GM23338 (cell line): ENCODE results near the gene MINDY4. TPM values are rescaled to one million over a fixed set of nuclear protein-coding genes. Genes with fewer than 3 reads are reported as not detected.

Experiments used
- ATAC-seq: fragments of 200-7000 bp; cut with Tn5 transposase; 3 replicates; pipeline ENCODE4 v1.9.1; 2020
- DNase-seq: peaks from one replicate; pipeline ENCODE4 v3.0.0-alpha.2; 2015; ENCODE audit warnings: low spot score
- H2AFZ ChIP-seq: fragments of 200-600 bp; sonication (generic); 2 replicates; pipeline ENCODE4 v1.8.0; 2016; ENCODE audit warnings: antibody characterized with exemption, mild to moderate bottlenecking, moderate library complexity
- H3F3A ChIP-seq: fragments of 200-600 bp; sonication (generic); replicated peaks from 2 replicates; pipeline ENCODE4 v1.8.0; 2017; ENCODE audit warnings: antibody characterized with exemption, mixed run types, low read depth
- H3K27ac ChIP-seq: fragments of 200-600 bp; sonication (generic); 2 replicates; pipeline ENCODE4 v1.6.1; 2016; ENCODE audit warnings: low read depth
- H3K27me3 ChIP-seq: fragments of 200-600 bp; sonication (generic); 2 replicates; pipeline ENCODE4 v1.8.0; 2016; ENCODE audit warnings: mild to moderate bottlenecking, mixed run types, moderate library complexity; ENCODE audit not compliant: insufficient read depth
- H3K36me3 ChIP-seq: fragments of 200-600 bp; sonication (generic); 2 replicates; pipeline ENCODE4 v1.8.0; 2016; ENCODE audit warnings: mild to moderate bottlenecking; ENCODE audit not compliant: insufficient read depth
- H3K4me1 ChIP-seq: fragments of 200-600 bp; sonication (generic); 2 replicates; pipeline ENCODE4 v1.8.0; 2016; ENCODE audit warnings: mild to moderate bottlenecking, moderate library complexity; ENCODE audit not compliant: insufficient read depth
- H3K4me2 ChIP-seq: fragments of 200-600 bp; sonication (generic); 2 replicates; pipeline ENCODE4 v1.7.1; 2017; ENCODE audit warnings: mixed run types
- H3K4me3 ChIP-seq: fragments of 200-600 bp; sonication (generic); 2 replicates; pipeline ENCODE4 v1.6.1; 2016; ENCODE audit warnings: mixed run types
- H3K79me2 ChIP-seq: fragments of 200-600 bp; sonication (generic); replicated peaks from 2 replicates; pipeline ENCODE4 v1.8.0; 2017; ENCODE audit warnings: mild to moderate bottlenecking; ENCODE audit not compliant: insufficient read depth
- H3K9me2 ChIP-seq: fragments of 200-600 bp; sonication (generic); 2 replicates; pipeline ENCODE4 v1.8.0; 2017; ENCODE audit not compliant: insufficient read depth
- H4K20me1 ChIP-seq: fragments of 200-600 bp; sonication (generic); replicated peaks from 2 replicates; pipeline ENCODE4 v1.8.0; 2017; ENCODE audit warnings: mild to moderate bottlenecking; ENCODE audit not compliant: insufficient read depth
- H3K27ac Mint-ChIP-seq: 2 replicates; pipeline ENCODE4 v1.8.0; 2020; ENCODE audit warnings: inconsistent platforms, mild to moderate bottlenecking, moderate library complexity, mixed read lengths
- H3K27me3 Mint-ChIP-seq: 3 replicates; pipeline ENCODE4 v1.8.0; 2022; ENCODE audit warnings: low read depth, mild to moderate bottlenecking, moderate library complexity, mixed read lengths, inconsistent platforms; ENCODE audit not compliant: insufficient read depth, poor library complexity
- H3K36me3 Mint-ChIP-seq: 3 replicates; pipeline ENCODE4 v1.8.0; 2021; ENCODE audit warnings: low read depth, mild to moderate bottlenecking, inconsistent platforms, moderate library complexity, mixed read lengths
- H3K4me1 Mint-ChIP-seq: 3 replicates; pipeline ENCODE4 v1.8.0; 2020; ENCODE audit warnings: mild to moderate bottlenecking, inconsistent platforms, mixed read lengths
- H3K4me3 Mint-ChIP-seq: 3 replicates; pipeline ENCODE4 v1.8.0; 2021; ENCODE audit warnings: moderate library complexity, mild to moderate bottlenecking, inconsistent platforms, mixed read lengths
- H3K9me3 Mint-ChIP-seq: 3 replicates; pipeline ENCODE4 v1.8.0; 2020; ENCODE audit warnings: moderate library complexity, mild to moderate bottlenecking, inconsistent platforms, mixed read lengths
- CREB1 ChIP-seq: fragments of 250-450 bp; sonication (Bioruptor Pico); IDR thresholded peaks from 2 replicates; pipeline ENCODE4 v1.5.0; 2020; ENCODE audit warnings: low read depth, mild to moderate bottlenecking, moderate library complexity
- EZH2 ChIP-seq: fragments of 200-600 bp; sonication (generic); IDR thresholded peaks from one replicate; pipeline ENCODE4 v1.8.0; 2017; ENCODE audit warnings: antibody characterized with exemption, mild to moderate bottlenecking, low read depth; ENCODE audit not compliant: unreplicated experiment
- JUNB ChIP-seq: IDR thresholded peaks from one replicate; pipeline ENCODE4 v1.6.1; 2016; ENCODE audit warnings: antibody characterized with exemption; ENCODE audit not compliant: unreplicated experiment
- POLR2AphosphoS5 ChIP-seq: IDR thresholded peaks from 2 replicates; pipeline ENCODE4 v1.6.1; 2016; ENCODE audit warnings: antibody characterized with exemption, low read depth
- ZNF114 ChIP-seq: fragments of 250-450 bp; sonication (Bioruptor Pico); IDR thresholded peaks from 2 replicates; pipeline ENCODE4 v1.5.0; 2020; ENCODE audit warnings: mild to moderate bottlenecking, moderate library complexity
- ZNF331 ChIP-seq: fragments of 250-450 bp; sonication (Bioruptor Pico); IDR thresholded peaks from 2 replicates; pipeline ENCODE4 v1.5.0; 2020; ENCODE audit warnings: low read depth, mild to moderate bottlenecking, moderate library complexity
- long read RNA-seq: library from polyadenylated mRNA; unstranded; transcript quantifications from one replicate; pipeline ENCODE4 v2.0.0, GENCODE V29; 2020; ENCODE audit not compliant: unreplicated experiment
- polyA plus RNA-seq: library from polyadenylated mRNA; unstranded; fragments of >200 nt; fragmentation: Nextera tagmentation; extraction: Ambion mirVana; gene quantifications from 2 replicates; pipeline ENCODE4 v1.2.1, GENCODE V29; 2016
- total RNA-seq: library from RNA; depleted of rRNA; stranded (reverse); fragments of >200 nt; shearing (Covaris generic); gene quantifications from 2 replicates; pipeline ENCODE4 v1.2.3, GENCODE V29; 2014; rRNA removed
- TF ChIP-seq, protein P1 (sequence below): IDR thresholded peaks from 2 replicates; pipeline ENCODE4 v1.6.1; 2016; ENCODE audit warnings: antibody characterized with exemption
- TF ChIP-seq, protein P2 (sequence below): IDR thresholded peaks from one replicate; pipeline ENCODE4 v1.6.1; 2018; ENCODE audit warnings: antibody characterized with exemption; ENCODE audit not compliant: unreplicated experiment

Gene MINDY4
- total RNA-seq (3.1 and 4.4 TPM in 2 replicates), polyA plus RNA-seq (1.3 and 1.7 TPM in 2 replicates)
- long read RNA-seq, partial matches to known transcripts, result 1 of 1 reads
- long read RNA-seq, other reads (novel, unspliced or antisense), result 0 of 1 reads

DNA sequence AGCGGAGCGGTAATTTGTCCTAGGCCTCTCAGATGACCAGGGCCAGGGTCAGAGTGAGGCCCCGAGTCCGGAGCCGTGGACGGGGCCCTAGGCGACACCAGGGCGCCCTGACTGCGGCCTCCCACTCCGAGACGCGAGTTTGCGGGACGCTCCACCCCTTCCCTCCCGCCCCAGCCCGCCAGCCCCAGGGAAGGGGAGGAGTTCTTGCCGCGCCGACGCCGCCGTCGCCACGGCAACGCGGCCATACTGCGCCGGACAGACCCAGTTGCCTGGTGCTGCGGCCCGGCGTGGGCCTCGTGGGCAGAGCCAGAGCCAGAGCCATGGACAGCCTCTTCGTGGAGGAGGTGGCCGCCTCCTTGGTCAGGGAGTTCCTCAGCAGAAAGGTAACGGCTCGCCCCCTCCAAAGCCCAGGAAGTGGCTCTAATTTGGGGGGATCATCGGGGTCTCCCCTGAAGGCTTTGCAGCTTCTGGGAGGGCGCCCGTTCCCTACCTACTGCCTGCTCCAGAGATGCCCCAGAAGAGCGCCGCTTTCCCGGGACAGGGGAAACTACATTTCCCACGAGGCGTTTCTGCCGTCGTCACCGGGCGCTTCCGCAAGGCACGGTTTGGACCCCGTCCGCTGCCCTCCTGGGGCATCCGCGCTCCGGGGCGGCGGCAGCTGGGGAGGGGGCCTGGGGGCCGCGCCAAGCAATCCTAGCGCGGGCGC, at the start of gene MINDY4:
Gene MINDY4 (plus strand): TSS at position 244 of the 706 bp plus-strand sequence. CDS start 77 bp downstream, at position 321.
- H3K27me3 Mint-ChIP-seq, result no peaks in the 10 kb centered on the region
- H3K79me2 ChIP-seq, result no peaks in the 10 kb centered on the region; the same call in 1 of the 2 replicates
- DNase-seq (peak; percentile 93), ATAC-seq (peak; percentile 96)
- H3K4me3 Mint-ChIP-seq, result peak within 1 kb of the TSS; percentile 80
- peak within 1 kb of the TSS; percentile 99 for H2AFZ ChIP-seq
- H3K9me3 Mint-ChIP-seq, result no peaks in the 10 kb centered on the region
- peaks cover 8% of the 10 kb centered on the region; the same call in 2 of the 3 replicates for H3K4me1 Mint-ChIP-seq
- no peaks in the 10 kb centered on the region for H3K36me3 Mint-ChIP-seq
- H3K36me3 ChIP-seq, result no peaks in the 10 kb centered on the region
- TF ChIP-seq ZNF114 (CRISPR knock-in tag), result no peak
- TF ChIP-seq POLR2AphosphoS5, result peak; percentile 85
- TF ChIP-seq, protein P1, sequence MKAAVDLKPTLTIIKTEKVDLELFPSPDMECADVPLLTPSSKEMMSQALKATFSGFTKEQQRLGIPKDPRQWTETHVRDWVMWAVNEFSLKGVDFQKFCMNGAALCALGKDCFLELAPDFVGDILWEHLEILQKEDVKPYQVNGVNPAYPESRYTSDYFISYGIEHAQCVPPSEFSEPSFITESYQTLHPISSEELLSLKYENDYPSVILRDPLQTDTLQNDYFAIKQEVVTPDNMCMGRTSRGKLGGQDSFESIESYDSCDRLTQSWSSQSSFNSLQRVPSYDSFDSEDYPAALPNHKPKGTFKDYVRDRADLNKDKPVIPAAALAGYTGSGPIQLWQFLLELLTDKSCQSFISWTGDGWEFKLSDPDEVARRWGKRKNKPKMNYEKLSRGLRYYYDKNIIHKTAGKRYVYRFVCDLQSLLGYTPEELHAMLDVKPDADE, result peak; percentile 89
- TF ChIP-seq CREB1 (CRISPR knock-in tag), result peak; percentile 90
- H3K27ac Mint-ChIP-seq, result peak within 1 kb of the TSS; percentile 63; the same call in 1 of the 2 replicates
- H3K27ac ChIP-seq, result no peak within 1 kb of the TSS
- peak within 1 kb of the TSS; percentile 95 for H3K4me2 ChIP-seq
- H3K4me3 ChIP-seq, result peak within 1 kb of the TSS; percentile 97
- no peaks in the 10 kb centered on the region for H3F3A ChIP-seq
- H3K9me2 ChIP-seq, result no peaks in the 10 kb centered on the region
- H4K20me1 ChIP-seq, result no peaks in the 10 kb centered on the region; the same call in 1 of the 2 replicates
- no peaks in the 10 kb centered on the region for H3K27me3 ChIP-seq
- H3K4me1 ChIP-seq, result peaks cover 6% of the 10 kb centered on the region; the same call in 1 of the 2 replicates

DNA sequence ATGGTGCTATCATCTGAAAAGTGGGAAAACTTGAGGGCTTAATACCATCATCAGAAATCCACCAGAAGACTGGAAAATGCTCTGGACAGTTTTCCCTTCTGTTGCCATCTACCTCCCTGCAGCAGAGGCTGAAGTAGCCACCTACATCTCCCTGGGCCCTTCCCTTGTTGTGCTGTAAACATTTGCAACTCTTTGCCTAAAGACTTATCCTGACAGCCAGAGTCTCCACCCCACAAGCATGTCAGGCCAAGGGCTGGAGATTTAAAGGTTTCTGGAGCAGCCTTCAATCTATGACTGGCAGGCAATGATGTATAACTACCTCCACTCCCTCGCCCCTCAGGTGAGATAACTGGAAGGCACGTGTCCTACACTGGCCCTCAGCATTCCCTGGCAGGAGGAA, 49.0 kb upstream of the MINDY4 start:
- H3F3A ChIP-seq, result peaks cover under 1% of the 10 kb centered on the region; the same call in 1 of the 2 replicates
- DNase-seq (no peak), ATAC-seq (no peak)
- Mint-ChIP-seq H3K27me3 (peaks cover 24% of the 10 kb centered on the region), H3K27ac (no peak overlapping the region), H3K36me3 (peaks cover 27% of the 10 kb centered on the region), H3K4me1 (peaks cover 21% of the 10 kb centered on the region), H3K4me3 (no peak overlapping the region), H3K9me3 (peaks cover 34% of the 10 kb centered on the region)
- peaks cover 6% of the 10 kb centered on the region; the same call in 1 of the 2 replicates for H3K9me2 ChIP-seq
- no peak overlapping the region for H3K27ac ChIP-seq
- no peaks in the 10 kb centered on the region for H3K27me3 ChIP-seq
- no peak overlapping the region for H3K4me3 ChIP-seq
- H4K20me1 ChIP-seq, result no peaks in the 10 kb centered on the region
- peaks cover 10% of the 10 kb centered on the region for H3K4me1 ChIP-seq
- H2AFZ ChIP-seq, result no peak overlapping the region
- H3K4me2 ChIP-seq, result no peak overlapping the region
- H3K79me2 ChIP-seq, result no peaks in the 10 kb centered on the region
- 0 out of 2 replicates have a peak, but pooled peaks cover 5% of the 10 kb centered on the region for H3K36me3 ChIP-seq
- no peak for TF ChIP-seq ZNF331 (CRISPR knock-in tag)
- TF ChIP-seq, protein P1, result no peak
- no peak for TF ChIP-seq JUNB
- TF ChIP-seq, protein P2, sequence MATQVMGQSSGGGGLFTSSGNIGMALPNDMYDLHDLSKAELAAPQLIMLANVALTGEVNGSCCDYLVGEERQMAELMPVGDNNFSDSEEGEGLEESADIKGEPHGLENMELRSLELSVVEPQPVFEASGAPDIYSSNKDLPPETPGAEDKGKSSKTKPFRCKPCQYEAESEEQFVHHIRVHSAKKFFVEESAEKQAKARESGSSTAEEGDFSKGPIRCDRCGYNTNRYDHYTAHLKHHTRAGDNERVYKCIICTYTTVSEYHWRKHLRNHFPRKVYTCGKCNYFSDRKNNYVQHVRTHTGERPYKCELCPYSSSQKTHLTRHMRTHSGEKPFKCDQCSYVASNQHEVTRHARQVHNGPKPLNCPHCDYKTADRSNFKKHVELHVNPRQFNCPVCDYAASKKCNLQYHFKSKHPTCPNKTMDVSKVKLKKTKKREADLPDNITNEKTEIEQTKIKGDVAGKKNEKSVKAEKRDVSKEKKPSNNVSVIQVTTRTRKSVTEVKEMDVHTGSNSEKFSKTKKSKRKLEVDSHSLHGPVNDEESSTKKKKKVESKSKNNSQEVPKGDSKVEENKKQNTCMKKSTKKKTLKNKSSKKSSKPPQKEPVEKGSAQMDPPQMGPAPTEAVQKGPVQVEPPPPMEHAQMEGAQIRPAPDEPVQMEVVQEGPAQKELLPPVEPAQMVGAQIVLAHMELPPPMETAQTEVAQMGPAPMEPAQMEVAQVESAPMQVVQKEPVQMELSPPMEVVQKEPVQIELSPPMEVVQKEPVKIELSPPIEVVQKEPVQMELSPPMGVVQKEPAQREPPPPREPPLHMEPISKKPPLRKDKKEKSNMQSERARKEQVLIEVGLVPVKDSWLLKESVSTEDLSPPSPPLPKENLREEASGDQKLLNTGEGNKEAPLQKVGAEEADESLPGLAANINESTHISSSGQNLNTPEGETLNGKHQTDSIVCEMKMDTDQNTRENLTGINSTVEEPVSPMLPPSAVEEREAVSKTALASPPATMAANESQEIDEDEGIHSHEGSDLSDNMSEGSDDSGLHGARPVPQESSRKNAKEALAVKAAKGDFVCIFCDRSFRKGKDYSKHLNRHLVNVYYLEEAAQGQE, result no peak
- no peak for TF ChIP-seq EZH2
- no peak for TF ChIP-seq CREB1 (CRISPR knock-in tag)
- TF ChIP-seq ZNF114 (CRISPR knock-in tag), result no peak
- TF ChIP-seq POLR2AphosphoS5, result no peak
